ENCODE results near the gene GCSAML.

DNA sequence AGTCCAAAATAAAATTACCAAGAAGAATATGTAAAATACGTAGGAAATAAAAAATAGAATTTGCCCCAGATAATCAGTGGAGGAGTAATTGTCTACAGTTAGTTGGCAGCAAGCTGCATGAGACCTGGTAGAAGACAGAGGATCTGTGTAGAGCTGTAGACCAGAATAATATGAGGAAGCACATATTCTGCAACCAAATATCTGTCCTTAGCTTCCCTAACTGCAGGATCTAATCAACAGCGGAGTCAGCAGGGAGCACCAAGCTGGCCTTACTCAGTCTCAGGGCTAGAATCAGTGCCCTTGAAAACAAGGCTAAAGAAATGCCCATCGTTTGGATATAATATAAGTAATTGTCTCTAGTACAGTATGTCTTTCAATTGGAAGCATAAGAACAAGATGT, 6.1 kb upstream of the GCSAML start:
- TF ChIP-seq TAF1 (IDR thresholded peaks at IDR 0.05; ENCODE audit: low read depth, low read length) (no peak), POLR2AphosphoS5 (IDR thresholded peaks at IDR 0.05; ENCODE audit: low read depth, low read length) (no peak), POLR2A (IDR thresholded peaks at IDR 0.05; ENCODE audit: low read depth, low read length) (no peak), PAX5 (IDR thresholded peaks at IDR 0.05; ENCODE audit: insufficient read depth, low read length, severe bottlenecking) (no peak), POU2F2 (IDR thresholded peaks at IDR 0.05; ENCODE audit: low read depth, low read length) (no peak)
